Panc1 (cell line): ENCODE measurements around the gene ADAM10.

ENCODE experiments used
- CTCF ChIP-seq: fragments of 450-650 bp; IDR thresholded peaks from 2 replicates; pipeline ENCODE4 v1.5.1; 2017; ENCODE audit warnings: mild to moderate bottlenecking
- TF ChIP-seq, protein P1 (sequence below), 2 experiments: IDR thresholded peaks; 2 replicates each; pipeline ENCODE4 v1.6.1; 2011 to 2012; ENCODE audit warnings: low read depth in 2 of 2, control low read depth in 1 of 2, low read length in 1 of 2, mild to moderate bottlenecking in 1 of 2, moderate library complexity in 1 of 2; ENCODE audit not compliant: insufficient read depth in 1 of 2

GRCh38 chr15:58705105-58705504 lies 44.4 kb downstream of the ADAM10 start:
- no peak for TF ChIP-seq CTCF
- TF ChIP-seq, protein P1, sequence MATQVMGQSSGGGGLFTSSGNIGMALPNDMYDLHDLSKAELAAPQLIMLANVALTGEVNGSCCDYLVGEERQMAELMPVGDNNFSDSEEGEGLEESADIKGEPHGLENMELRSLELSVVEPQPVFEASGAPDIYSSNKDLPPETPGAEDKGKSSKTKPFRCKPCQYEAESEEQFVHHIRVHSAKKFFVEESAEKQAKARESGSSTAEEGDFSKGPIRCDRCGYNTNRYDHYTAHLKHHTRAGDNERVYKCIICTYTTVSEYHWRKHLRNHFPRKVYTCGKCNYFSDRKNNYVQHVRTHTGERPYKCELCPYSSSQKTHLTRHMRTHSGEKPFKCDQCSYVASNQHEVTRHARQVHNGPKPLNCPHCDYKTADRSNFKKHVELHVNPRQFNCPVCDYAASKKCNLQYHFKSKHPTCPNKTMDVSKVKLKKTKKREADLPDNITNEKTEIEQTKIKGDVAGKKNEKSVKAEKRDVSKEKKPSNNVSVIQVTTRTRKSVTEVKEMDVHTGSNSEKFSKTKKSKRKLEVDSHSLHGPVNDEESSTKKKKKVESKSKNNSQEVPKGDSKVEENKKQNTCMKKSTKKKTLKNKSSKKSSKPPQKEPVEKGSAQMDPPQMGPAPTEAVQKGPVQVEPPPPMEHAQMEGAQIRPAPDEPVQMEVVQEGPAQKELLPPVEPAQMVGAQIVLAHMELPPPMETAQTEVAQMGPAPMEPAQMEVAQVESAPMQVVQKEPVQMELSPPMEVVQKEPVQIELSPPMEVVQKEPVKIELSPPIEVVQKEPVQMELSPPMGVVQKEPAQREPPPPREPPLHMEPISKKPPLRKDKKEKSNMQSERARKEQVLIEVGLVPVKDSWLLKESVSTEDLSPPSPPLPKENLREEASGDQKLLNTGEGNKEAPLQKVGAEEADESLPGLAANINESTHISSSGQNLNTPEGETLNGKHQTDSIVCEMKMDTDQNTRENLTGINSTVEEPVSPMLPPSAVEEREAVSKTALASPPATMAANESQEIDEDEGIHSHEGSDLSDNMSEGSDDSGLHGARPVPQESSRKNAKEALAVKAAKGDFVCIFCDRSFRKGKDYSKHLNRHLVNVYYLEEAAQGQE (IDR thresholded peaks at IDR 0.05; ENCODE audit: insufficient read depth in 1 of 2, low read depth in 2 of 2, low read length in 1 of 2) = no peak
